Measurements from ENCODE around the gene TCF7L2.

TCF7L2 gene

DNA sequence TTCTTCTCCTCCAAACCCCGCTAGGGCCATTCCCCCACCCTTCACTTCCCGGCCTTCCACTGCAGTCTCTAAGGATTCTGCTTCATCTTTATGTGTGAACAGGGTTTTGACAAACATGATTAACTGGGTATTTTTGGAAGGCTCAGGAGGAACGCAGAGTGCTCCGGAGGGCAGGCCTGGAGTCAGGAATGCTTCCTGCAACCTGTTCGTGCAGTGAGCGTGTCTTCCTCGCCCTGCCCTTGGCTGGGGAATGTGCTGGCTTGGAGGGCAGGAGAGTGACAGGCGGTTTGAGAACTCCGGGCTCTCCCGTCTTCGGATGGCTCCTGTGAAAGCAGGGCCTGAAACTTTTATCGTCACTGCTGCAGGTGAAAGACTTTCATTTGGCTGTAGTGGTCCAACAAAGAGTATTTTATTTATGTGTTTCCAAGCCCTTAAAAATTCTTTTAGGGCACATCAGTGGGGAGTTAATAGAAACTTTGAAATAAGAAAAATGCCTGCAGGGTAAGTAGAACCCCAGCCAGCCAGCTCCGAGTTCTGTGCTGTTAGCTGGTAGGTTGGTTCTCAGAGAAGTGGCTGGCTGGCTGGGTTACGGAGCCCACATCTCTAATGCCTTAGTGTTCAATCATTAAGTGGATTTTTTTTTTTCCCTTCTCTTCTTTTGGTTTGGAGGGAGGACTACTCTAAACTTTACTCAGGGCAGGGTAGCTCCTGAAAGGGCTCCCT lies 51.0 kb downstream of the TCF7L2 start:
- no peak for DNase-seq

DNA sequence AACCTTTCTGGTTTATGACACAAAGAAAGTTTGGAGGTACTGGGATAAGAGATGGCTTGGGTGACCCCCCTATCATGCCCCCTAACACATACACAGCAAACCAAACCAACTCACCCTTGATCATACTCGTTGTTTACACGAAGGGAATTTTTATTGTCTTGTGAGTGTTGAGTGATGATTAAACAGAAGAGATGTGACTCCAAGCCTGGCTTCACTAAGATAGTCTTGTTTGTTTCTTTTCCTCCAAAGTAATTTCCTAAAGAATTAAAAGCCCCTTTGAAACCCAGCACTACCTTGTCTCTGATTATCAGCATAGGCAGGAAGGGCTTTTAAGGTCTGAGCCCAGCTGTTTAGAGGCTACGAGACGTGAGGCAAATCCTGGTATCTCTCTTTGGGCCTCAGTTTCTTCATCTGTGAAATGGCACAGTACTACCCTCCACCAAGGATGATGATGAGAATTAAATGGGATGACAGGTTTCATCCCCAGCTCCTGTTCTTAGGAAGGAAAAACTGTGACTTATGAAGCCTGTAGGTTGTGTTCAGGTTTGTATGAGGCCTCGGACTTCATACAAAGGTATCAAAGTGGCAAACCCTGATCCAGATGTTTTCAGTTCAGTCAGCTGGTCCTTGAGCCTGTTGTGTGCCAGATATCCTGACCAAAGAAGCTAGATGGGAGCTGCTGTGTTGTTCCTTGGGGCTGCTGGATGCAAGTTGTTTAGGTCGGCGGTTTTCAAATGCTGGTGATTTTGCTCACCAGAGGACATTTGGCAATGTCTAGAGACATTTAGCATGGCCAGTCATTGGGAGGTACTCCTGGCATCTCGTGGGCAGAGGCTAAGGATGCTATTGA lies 51.8 kb downstream of the TCF7L2 start:
- DNase-seq = no peak

DNA sequence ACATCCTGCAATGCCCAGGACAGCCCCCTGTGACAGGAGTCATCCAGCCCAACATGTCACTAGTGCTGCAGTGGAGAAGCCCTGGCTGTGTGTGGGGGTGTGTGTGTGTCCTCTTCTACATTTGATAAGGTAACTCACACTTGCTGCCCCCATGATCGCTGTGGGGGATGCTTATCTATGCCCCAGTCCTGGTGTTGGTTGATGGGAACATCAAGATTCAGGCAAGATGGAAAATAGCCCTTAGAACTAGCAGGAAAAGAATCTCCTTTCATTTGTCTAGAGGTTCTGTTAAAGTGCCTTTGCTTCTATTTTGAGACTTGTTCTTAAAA lies 52.4 kb downstream of the TCF7L2 start:
- no peak for DNase-seq

DNA sequence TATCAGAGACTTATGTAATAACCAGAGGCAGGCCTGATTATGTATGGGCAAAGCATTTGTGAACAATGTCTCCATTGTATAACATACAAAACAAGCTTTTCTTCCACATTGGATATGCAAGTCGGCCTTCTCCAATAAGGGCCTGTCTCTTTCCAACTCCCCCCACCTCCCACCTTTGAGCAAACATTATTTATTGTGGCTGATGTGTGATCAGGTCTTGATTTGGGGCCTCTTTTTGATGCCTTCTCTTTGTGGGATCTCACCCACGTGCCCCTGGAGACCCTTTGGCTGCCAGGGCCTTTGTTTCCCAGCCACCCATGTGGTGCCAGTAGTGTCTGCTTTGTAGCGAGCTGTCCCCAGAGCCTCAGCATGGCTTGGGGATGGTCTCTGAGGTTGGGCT lies 53.0 kb downstream of the TCF7L2 start:
- DNase-seq = no peak

DNA sequence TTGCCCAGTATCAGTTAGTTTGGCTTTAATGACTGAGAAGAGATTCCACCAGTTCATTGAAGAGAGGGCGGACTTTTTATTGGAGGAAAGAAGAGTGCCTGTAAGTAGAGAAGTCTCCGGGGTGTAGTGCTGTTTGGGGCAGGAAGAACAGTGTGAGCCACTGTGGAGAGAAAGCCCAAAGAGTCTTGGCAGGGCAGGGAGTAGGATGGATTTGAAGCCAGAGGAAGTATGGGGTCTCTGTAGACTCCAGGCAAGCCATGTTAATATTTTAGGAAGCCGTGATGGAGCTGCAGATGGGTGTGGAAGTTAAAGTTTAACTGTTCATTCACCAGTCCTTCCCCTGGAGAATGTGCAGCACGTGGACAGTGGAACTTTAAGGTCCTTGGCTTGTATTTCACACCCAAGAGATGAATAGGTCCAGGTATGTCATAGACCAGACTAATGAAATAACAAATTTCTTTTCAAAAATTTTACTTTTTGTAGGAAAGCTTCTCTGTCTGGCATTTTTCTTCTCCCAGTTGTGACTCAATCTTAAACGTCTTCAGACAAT lies 54.1 kb downstream of the TCF7L2 start:
- DNase-seq = no peak

DNA sequence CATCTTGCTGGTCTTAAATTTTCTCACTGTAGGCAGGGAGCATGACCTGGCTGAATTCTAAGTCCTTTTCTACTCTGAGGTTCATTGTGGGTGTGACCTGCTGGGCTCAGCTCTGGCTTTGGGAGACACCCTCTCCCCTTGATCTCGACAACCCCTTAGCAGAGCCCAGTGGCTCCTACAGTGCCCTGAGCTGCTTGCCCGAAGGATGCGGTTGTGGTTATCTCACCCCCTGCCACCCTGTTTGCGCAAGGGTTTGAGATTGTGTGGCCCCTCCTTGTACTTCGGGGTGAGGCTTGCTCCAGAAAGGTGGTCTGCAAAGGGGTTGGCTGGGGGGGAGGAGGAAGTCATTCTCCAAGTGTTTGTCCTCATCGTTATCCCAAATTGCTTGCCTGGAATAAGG lies 55.3 kb downstream of the TCF7L2 start:
- no peak for DNase-seq

DNA sequence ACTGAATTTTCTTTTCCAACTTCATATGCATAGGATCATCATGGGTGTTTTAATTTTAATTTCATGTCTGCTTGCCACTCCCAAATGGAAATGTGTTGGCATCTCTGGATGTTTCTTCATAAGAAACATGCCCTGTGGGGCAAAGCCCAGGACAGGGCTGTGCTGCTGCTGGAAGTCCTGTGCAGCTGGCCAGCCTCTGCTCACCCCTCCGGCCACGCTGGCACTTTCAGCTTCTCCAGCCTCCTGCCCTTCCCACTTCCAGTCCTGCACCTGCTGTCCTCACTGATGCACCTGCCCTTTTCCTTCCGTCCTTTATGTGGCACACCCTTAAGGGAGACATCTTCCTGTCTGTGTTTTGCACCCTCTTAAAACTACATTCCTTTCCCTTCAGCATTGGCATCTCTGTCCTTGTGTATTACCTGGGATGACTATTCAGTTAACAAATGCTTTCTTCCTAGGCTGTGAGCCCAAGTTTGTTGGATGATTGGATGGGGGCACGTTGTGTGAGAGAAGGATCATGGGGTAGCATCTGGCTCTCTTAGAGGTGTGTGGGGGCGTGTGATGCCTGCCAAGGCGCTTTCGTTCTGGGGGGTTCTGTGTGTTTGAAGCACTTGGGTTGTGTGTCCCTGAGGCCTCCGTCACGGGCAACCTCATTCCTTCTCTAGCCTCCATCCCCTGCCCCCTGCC lies 56.8 kb downstream of the TCF7L2 start:
- DNase-seq = no peak

DNA sequence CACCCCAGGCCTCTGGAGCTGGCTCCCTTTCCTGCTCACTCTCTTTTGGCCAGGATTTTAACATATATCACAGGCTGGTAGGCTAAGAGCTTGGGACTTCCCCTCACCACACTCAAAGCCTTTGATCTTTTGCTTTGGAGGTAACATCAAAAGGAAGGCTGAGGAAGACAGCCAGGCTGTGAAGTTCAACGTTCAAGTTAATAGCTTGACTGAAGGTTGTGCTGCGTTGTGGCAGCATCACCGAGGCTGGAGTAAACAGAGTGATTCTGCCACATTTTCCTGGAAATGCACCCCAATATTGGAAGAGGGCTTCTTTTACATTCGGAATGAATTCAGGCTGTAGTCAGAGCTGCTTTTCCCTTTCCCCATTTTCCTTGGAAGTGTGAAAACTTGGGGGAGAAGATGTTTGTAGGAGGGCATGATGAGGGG lies 57.3 kb downstream of the TCF7L2 start:
- DNase-seq = peak; percentile 27 to 31

DNA sequence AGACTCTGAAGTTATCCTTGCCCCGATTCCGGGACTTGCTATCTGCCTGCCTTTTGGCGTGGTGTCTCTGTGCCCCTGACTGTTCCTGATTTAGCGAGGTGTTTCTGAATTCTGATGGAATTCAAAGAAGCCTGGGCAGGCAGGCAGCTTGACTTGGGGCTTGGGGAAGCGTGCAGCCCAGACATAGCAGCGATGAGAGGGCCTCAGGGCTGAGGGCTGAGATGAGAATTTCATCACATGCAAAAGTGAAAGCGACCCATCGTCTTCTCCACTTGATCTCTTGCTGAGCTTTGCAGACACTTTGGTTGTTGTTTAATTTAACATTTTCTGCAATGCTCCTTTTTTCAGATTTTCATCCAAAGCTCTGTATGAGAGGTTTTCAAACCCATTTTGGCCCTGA lies 57.8 kb downstream of the TCF7L2 start:
- DNase-seq = no peak

DNA sequence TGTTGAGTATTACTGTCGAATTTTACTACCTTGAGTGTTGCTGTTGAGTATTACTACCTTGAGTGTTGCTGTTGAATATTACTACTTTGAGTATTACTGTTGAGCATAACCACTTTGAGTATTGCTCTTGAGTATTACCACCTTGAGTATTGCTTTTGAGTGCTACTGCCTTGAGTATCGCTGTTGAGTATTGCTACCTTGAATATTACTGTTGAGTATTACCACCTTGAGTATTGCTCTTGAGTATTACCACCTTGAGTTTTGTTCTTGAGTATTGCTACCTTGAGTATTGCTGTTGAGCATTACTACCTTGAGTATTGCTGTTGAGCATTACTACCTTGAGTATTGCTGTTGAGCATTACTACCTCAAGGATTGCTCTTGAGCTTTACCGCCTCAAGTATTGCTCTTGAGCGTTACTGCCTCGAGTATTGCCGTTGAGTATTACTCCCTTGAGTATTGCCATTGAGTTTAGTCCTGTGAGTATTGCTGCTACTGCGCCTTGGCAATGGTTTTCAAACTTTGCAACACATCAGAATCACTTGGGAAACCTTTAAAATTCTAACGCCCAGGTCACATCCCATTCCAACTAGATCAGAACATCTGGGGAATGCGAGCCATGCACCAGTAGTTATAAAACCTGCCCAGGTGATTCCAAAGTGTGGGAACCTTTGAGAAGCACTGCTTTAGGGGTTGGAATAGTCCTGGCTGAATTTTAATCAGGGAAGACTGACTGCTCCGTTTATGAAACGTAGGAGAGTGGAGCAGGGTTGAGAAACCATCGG lies 61.7 kb downstream of the TCF7L2 start:
- DNase-seq = no peak

DNA sequence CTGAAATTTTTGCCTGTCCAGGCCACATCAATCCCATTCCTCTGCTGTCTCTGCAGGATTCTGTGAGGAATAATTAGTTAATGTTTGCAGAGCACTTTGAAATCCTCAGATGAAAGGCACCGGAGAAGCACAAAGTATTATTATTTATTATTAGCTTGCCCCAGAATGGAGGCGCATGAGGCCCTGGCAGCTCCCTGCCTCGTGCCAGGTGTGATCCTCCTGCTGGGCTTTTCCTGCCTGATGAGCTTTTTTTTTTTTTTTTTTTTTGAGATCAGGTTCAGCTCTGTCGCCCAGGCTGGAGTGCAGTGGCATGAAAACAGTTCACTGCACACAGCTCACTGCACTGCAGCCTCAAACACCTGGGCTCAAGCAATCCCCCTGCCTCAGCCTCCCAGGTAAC lies 65.2 kb downstream of the TCF7L2 start:
- no peak for DNase-seq

DNA sequence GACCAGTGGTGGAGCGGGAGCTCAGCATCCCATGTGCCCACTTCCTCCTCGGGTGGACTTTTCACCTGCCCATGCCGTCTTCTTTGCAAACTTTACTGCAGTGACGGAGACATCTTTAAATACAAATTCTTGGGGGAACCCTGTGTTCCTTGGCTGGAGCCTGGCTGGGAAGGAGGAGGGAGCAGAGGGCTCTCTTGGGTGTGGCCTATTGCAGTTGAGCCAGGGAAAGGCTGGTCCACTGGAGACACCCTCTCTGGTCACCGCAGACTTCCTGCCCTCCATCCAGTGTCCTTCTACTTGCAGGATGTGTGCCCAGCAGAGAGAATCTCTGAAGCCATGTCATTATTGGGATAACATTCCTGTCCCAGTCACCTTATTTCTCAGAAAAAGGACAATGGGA lies 67.3 kb downstream of the TCF7L2 start:
- DNase-seq = no peak

DNA sequence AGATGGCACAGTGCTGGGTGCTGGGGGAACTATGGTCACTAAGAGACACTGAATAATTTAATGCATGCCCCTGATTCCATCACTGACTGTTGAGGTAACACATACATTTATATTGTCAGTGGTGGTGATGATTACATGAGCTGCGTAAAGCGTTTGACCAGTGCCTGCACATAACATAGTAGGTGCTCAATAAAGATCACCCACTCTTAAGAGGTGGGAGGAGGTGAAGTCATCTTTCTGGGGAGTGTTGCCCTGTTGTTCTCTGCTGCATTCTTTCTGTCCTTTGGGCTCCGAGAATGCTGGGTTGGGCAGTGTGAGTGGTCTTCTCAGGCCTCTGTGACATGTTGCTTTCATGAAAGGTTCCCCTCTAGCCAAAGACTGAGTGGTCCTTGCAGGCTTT lies 68.0 kb downstream of the TCF7L2 start:
- DNase-seq = no peak

DNA sequence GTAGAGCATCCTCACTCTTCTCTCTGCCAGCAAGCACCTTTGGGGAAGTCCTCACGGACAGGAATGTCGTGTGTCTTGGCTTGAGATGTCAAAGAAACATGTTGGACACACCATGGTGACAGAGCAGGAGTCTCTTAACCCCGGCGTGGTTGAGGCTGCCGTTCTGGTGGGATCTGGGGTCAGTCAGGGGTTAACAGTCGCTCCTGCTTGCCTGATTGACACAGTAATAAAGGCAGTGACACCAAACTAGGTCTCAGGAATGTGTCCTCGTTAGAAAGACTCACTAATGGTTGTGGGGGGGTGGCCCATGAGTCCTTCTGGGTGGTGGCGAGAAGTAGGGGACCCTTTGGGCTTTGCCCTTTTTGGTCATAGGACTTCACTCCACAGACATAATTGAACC lies 69.0 kb downstream of the TCF7L2 start:
- DNase-seq = no peak

DNA sequence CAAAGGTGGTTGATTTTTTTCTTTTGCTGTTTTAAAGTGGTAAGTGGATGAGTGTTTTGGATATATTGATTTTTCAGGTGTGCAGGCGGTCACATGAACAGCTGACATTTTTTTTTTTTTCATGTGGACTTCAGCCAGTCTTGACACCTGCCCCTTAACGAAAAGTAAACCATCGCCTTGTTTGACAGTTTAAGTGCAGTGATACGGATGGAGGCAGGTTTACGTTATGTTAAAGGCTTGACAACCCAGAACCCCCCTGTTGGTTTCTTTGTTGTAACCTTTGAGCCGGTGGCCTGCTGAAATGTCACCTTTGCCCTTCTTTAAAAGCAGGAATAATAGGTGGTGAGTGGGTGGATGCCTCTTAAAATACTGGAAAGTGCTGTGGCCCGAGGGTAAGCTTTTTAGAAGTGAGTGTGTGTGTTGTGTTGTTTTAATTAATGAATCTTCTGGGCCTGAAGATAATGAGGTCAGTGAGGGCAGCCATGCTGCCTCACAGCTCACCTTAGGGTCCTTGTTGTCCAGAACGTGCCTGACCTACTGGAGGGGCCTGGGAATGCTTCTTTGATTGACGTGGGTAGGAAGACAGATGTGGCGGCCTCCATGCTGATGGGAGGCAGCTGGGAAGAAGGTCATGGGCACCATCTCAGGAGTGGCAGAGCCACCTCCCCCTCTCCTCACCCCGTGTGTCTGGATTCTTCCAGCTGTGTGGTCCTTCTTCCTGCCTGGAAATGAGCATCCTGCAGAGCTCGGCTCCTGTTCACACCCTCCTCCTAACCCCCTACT lies 69.8 kb downstream of the TCF7L2 start:
- DNase-seq = no peak

DNA sequence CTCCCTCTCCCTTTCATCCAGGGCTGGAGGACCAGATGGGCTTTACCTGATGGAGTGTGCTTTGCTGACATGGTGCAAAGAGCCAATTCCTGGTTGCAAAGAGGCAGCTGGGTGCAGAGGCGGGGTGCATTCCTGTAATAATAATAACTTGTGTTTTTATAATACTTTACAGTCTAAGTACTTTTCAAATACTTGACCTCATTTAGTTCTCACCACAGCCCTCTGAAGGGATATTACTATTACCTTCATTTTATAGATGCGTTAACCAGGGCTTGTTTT lies 70.4 kb downstream of the TCF7L2 start:
- DNase-seq = no peak

DNA sequence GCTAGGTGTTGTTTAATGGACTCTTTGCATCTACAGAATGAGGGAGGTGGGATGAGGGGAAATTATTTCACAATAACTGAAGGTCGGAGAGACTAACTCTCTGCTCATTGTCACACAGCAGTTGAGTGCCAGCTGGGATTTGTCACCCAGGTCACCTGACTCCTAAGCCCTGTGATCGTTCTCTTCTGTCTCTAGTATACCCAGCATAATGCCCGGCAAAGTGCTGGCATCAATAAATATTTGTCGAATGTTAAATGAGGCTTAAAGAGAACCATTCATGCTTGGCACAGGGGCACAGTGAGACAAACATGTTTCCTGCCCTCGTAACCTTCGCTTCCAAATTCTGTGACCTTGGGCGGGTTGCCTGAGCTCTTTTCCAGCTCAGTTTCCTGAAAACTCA lies 70.8 kb downstream of the TCF7L2 start:
- DNase-seq = no peak

DNA sequence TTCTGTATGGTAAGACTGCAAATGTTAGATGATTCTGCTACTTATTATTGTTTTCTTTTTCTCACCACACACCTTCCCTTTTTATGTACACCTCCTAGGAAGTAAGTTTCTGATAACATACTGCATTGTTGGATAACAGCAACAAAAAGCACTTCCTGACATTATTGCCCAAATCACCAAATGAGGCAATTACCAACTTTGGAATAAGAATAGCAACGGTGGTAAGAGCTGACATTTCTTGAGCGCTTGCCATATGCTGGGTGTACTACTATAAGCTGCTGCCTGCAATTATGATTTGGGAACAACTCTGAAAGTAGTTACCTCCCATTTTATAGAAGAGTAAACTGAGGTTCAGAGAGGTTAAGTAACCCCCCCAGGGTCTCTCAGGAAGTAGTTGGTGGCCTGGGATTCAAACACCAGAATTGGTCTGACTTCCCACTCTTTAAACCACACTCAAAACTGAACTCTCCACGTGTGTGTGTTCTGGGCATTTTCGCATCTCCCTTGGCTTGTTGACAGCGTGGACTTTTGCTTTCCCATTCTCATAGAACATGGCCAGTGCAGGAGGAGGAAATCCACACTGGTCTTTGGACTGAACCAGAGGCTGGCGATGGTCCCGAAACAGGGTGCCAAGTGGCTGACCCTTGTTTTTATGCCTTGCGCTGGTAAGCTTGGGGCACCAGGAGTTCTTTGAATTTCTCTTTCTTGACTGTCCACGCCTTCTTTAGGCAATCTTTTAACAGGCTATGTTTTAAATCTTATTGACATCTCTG lies 71.4 kb downstream of the TCF7L2 start:
- DNase-seq = no peak

DNA sequence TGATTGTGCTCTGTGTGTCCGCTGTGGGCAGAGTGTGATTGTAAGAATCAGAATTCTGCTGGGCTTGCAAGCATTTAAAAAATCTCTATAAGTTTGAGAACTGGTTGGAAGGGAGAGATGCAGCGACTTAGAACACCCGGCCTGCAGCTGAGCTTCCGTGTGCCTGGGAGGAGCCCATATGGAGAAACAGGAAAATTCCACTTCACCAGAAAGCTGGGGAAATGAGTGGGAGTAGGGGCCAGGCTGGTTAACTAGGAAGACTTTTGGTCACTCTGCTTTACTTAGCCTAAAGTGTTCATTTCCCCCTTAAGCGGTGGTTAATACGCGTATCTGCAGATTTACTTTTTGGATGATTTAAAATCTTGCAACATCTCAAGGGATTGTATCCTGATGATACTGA lies 72.2 kb downstream of the TCF7L2 start:
- no peak for DNase-seq

DNA sequence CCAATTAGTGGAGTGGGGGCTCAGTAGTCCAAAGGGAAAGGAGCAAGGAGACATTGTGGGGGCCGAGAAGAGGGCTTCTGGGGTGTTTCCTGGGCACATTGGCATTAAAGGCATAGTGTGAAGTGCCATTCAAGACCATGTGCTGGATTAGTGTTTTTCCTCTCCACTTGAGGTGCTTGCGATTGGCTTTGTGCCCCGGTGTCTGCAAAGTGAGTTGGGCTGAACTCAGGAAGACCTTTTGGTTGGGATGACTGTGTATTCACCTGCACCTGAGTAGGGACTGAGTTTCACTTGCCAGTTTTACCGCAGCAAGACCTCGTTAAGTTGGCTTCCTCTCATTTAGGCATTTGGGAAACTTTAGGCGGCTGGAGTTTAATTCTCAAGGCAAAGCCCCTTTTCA lies 73.0 kb downstream of the TCF7L2 start:
- no peak for DNase-seq

DNA sequence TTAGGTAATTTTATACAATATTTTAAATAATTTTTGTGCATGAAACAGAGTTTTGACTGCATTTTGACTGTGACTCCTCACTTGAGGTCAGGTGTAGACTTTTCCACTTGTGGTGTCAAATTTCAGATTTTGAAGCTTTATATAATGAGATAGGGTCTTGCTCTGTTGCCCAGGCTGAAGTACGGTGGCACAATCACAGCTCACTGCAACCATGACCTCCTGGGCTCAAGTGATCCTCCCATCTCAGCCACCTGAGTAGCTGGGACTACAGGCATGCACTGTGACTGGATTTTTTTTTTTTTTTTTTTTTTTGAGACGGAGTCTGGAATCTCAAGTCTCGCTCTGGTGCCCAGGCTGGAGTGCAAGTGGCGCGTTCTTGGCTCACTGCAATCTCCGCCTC lies 74.9 kb downstream of the TCF7L2 start:
- DNase-seq = no peak

DNA sequence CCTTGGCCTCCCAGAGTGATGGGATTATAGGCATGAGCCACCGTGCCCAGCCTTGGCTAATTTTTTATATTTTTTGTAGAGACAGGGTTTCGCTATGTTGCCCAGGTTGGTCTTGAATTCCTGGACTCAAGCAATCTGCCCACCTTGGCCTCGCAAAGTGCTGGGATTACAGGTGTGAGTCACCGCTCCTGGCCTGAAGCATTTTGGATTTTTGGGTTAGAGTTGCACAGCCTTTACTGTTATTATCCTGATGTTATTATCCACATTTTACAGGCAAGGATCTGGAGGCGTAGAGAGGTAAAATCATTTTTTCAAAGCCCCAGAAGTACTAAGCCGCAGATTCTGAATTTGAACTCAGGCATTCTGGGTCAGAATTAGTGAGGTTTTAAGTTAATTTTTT lies 75.4 kb downstream of the TCF7L2 start:
- DNase-seq = no peak

Measured in activated CD4-positive, alpha-beta T cell treated with anti-CD3 and anti-CD28 coated beads for 4 hours (primary cell).